Esophagus squamous epithelium (tissue), 4 donors: ENCODE measurements around the gene NOL11.

Source experiments
- POLR2A ChIP-seq, 4 donors: fragments of 450-650 bp; IDR thresholded peaks; one replicate each; pipeline ENCODE4 v1.6.1; 2017; ENCODE audit warnings: antibody characterized with exemption in 4 of 4, mild to moderate bottlenecking in 4 of 4, moderate library complexity in 3 of 4
- TF ChIP-seq, protein P1 (sequence below), 6 experiments: fragments of 450-650 bp in 4 of 6; fragments of 200-600 bp in 2 of 6; sonication (generic) in 2 of 6; IDR thresholded peaks; one replicate each; pipeline ENCODE4 v1.5.1; 2016 to 2019; ENCODE audit warnings: antibody characterized with exemption in 6 of 6, mild to moderate bottlenecking in 4 of 6, moderate library complexity in 4 of 6

DNA sequence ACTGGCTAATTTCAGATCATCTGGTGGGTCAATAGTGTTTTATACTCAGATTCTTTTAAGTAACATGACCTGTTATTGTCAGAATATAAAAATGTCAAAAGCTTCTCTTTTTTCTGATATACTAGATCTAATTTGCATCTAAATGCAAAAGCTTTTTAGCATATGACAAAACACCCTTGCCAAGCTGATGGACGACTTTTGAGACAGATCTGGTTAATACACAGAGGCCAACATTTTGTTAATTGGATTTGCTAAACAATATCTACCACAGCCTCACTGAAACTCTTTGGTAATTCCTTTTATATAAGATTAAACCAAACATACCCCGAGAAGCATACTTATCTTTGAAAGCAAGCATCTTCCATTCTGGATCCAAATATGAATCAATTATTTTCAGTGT is 10.3 kb upstream of the NOL11 start:
- TF ChIP-seq, protein P1, sequence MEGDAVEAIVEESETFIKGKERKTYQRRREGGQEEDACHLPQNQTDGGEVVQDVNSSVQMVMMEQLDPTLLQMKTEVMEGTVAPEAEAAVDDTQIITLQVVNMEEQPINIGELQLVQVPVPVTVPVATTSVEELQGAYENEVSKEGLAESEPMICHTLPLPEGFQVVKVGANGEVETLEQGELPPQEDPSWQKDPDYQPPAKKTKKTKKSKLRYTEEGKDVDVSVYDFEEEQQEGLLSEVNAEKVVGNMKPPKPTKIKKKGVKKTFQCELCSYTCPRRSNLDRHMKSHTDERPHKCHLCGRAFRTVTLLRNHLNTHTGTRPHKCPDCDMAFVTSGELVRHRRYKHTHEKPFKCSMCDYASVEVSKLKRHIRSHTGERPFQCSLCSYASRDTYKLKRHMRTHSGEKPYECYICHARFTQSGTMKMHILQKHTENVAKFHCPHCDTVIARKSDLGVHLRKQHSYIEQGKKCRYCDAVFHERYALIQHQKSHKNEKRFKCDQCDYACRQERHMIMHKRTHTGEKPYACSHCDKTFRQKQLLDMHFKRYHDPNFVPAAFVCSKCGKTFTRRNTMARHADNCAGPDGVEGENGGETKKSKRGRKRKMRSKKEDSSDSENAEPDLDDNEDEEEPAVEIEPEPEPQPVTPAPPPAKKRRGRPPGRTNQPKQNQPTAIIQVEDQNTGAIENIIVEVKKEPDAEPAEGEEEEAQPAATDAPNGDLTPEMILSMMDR (IDR thresholded peaks at IDR 0.05): no peak
- no peak for TF ChIP-seq POLR2A (IDR thresholded peaks at IDR 0.05)
